ENCODE data around the gene NEIL1.

The NEIL1 gene

GRCh38 chr15:75354454-75354853, 7.6 kb downstream of the NEIL1 start:
- no peak for DNase-seq (ENCODE audit: extremely low spot score, insufficient read length, low read depth)
- no peak for FAIRE-seq

GRCh38 chr15:75355369-75355768, 8.5 kb downstream of the NEIL1 start:
- no peak for FAIRE-seq

GRCh38 chr15:75356006-75356405, 9.2 kb downstream of the NEIL1 start:
- FAIRE-seq (no peak), DNase-seq (ENCODE audit: extremely low spot score, insufficient read length, low read depth) (no peak)

More at GRCh38 chr15:75355369-75355768, 8.5 kb downstream of the NEIL1 start:
- no peak for DNase-seq (ENCODE audit: extremely low spot score, insufficient read length, low read depth)

GRCh38 chr15:75356517-75356916, 9.7 kb downstream of the NEIL1 start:
- DNase-seq (ENCODE audit: extremely low spot score, insufficient read length, low read depth) (no peak), FAIRE-seq (no peak)

- no peak for DNase-seq (ENCODE audit: extremely low spot score, insufficient read length, low read depth)
- no peak for FAIRE-seq
These were observed 11.3 kb downstream of the NEIL1 start for GRCh38 chr15:75357976-75358673.

- DNase-seq (ENCODE audit: extremely low spot score, insufficient read length, low read depth) (no peak), FAIRE-seq (no peak)
These were observed 12.1 kb downstream of the NEIL1 start for GRCh38 chr15:75358771-75359536.

GRCh38 chr15:75359537-75360250, 12.9 kb downstream of the NEIL1 start:
- FAIRE-seq (no peak), DNase-seq (ENCODE audit: extremely low spot score, insufficient read length, low read depth) (no peak)

- FAIRE-seq = no peak
These were observed 13.6 kb downstream of the NEIL1 start for GRCh38 chr15:75360391-75360790.

GRCh38 chr15:75360856-75361255, 14.0 kb downstream of the NEIL1 start:
- FAIRE-seq = no peak
- no peak for DNase-seq (ENCODE audit: extremely low spot score, insufficient read length, low read depth)

More at GRCh38 chr15:75360391-75360790, 13.6 kb downstream of the NEIL1 start:
- no peak for DNase-seq (ENCODE audit: extremely low spot score, insufficient read length, low read depth)

- DNase-seq (ENCODE audit: extremely low spot score, insufficient read length, low read depth) (no peak), FAIRE-seq (no peak)
These were observed 14.6 kb downstream of the NEIL1 start for GRCh38 chr15:75361361-75361988.

GRCh38 chr15:75361989-75362641, 15.3 kb downstream of the NEIL1 start:
- DNase-seq (ENCODE audit: extremely low spot score, insufficient read length, low read depth) (no peak), FAIRE-seq (no peak)

- DNase-seq (ENCODE audit: extremely low spot score, insufficient read length, low read depth) = no peak
- no peak for FAIRE-seq
These were observed 15.9 kb downstream of the NEIL1 start for GRCh38 chr15:75362642-75363249.

- FAIRE-seq = no peak
These were observed 16.9 kb downstream of the NEIL1 start for GRCh38 chr15:75363786-75364185.

GRCh38 chr15:75364881-75365280, 18.0 kb downstream of the NEIL1 start:
- FAIRE-seq (no peak), DNase-seq (ENCODE audit: extremely low spot score, insufficient read length, low read depth) (no peak)

More at GRCh38 chr15:75363786-75364185, 16.9 kb downstream of the NEIL1 start:
- DNase-seq (ENCODE audit: extremely low spot score, insufficient read length, low read depth) = no peak

GRCh38 chr15:75366163-75366562, 19.3 kb downstream of the NEIL1 start:
- no peak for DNase-seq (ENCODE audit: extremely low spot score, insufficient read length, low read depth)
- FAIRE-seq = no peak

- no peak for DNase-seq (ENCODE audit: extremely low spot score, insufficient read length, low read depth)
- no peak for FAIRE-seq
These were observed 20.2 kb downstream of the NEIL1 start for GRCh38 chr15:75367006-75367405.

- FAIRE-seq = no peak
- DNase-seq (ENCODE audit: extremely low spot score, insufficient read length, low read depth) = no peak
These were observed 20.6 kb downstream of the NEIL1 start for GRCh38 chr15:75367406-75367912.

GRCh38 chr15:75367913-75368688, 21.3 kb downstream of the NEIL1 start, which contains the start of gene MAN2C1:
Gene MAN2C1, minus strand, starts transcription at chr15:75368607. Its CDS starts 24 bp downstream, at chr15:75368583.
- DNase-seq (ENCODE audit: extremely low spot score, insufficient read length, low read depth) (peak; percentile 91), FAIRE-seq (peak; percentile 99)

Measured in GM18507 (cell line).